Epidermal melanocyte (primary cell): ENCODE results near the gene PRKG1.
"Not testable (repeated sequence)": the region's sequence is repeated elsewhere in the genome, so short reads cannot be mapped to it uniquely, and the experiment has no call there.

Source experiments
- DNase-seq: peaks from one replicate; pipeline ENCODE4 v3.0.0; 2011; ENCODE audit warnings: low spot score; ENCODE audit not compliant: insufficient read length

PRKG1 gene

GRCh38 chr10:52039002-52039793 lies 964.9 kb downstream of the PRKG1 start:
- not testable (repeated sequence) for DNase-seq

- no peak for DNase-seq
These were observed 966.2 kb downstream of the PRKG1 start for GRCh38 chr10:52040486-52040885.

GRCh38 chr10:52043811-52044210 lies 969.5 kb downstream of the PRKG1 start:
- DNase-seq, result no peak

- DNase-seq, result no peak
These were observed 973.8 kb downstream of the PRKG1 start for GRCh38 chr10:52048051-52048450.

GRCh38 chr10:52050429-52051047 lies 976.3 kb downstream of the PRKG1 start:
- no peak for DNase-seq

- DNase-seq, result no peak
These were observed 979.2 kb downstream of the PRKG1 start for GRCh38 chr10:52053497-52053896.

- no peak for DNase-seq
These were observed 982.0 kb downstream of the PRKG1 start for GRCh38 chr10:52056291-52056690.

GRCh38 chr10:52059089-52059488 lies 984.8 kb downstream of the PRKG1 start:
- no peak for DNase-seq

GRCh38 chr10:52063159-52063558 lies 988.9 kb downstream of the PRKG1 start:
- no peak for DNase-seq

- DNase-seq, result no peak
These were observed 990.0 kb downstream of the PRKG1 start for GRCh38 chr10:52064084-52064845.

GRCh38 chr10:52066383-52066782 lies 992.1 kb downstream of the PRKG1 start:
- DNase-seq, result no peak

- no peak for DNase-seq
These were observed 994.2 kb downstream of the PRKG1 start for GRCh38 chr10:52068485-52068884.

GRCh38 chr10:52071814-52072213 lies 997.5 kb downstream of the PRKG1 start:
- DNase-seq, result no peak

- DNase-seq, result no peak
These were observed 1000.3 kb downstream of the PRKG1 start for GRCh38 chr10:52074505-52075026.

- DNase-seq, result no peak
These were observed 1003.5 kb downstream of the PRKG1 start for GRCh38 chr10:52077814-52078213.

GRCh38 chr10:52078397-52078937 lies 1004.2 kb downstream of the PRKG1 start:
- no peak for DNase-seq

- DNase-seq, result no peak
These were observed 1008.0 kb downstream of the PRKG1 start for GRCh38 chr10:52082307-52082706.

GRCh38 chr10:52083422-52083821 lies 1009.1 kb downstream of the PRKG1 start:
- DNase-seq, result no peak

- no peak for DNase-seq
These were observed 1018.1 kb downstream of the PRKG1 start for GRCh38 chr10:52092390-52092789.

- no peak for DNase-seq
These were observed 1023.8 kb downstream of the PRKG1 start for GRCh38 chr10:52098130-52098529.

GRCh38 chr10:52099026-52099600 lies 1024.8 kb downstream of the PRKG1 start:
- DNase-seq, result no peak
